HepG2 (cell line): ENCODE data around the gene ACP5. TPM values are rescaled to one million over a fixed set of nuclear protein-coding genes. Genes with fewer than 3 reads are reported as not detected.

Source experiments
- EEA1 ChIP-seq: sonication (generic); formaldehyde crosslinking; IDR thresholded peaks from 2 replicates; pipeline ENCODE4 v1.5.1; 2020; ENCODE audit warnings: mild to moderate bottlenecking, missing genetic modification reagents, borderline replicate concordance
- ERF ChIP-seq: IDR thresholded peaks from 2 replicates; pipeline ENCODE4 v1.6.1; 2018; ENCODE audit warnings: missing biosample characterization, missing genetic modification reagents
- IRF9 ChIP-seq: sonication (generic); formaldehyde crosslinking; IDR thresholded peaks from 2 replicates; pipeline ENCODE4 v1.8.0; 2022; ENCODE audit warnings: missing genetic modification reagents, mild to moderate bottlenecking, borderline replicate concordance
- KDM2A ChIP-seq: sonication (generic); formaldehyde crosslinking; IDR thresholded peaks from 2 replicates; pipeline ENCODE4 v1.4.0; 2020; ENCODE audit warnings: low read depth, missing genetic modification reagents, borderline replicate concordance
- KDM5B ChIP-seq: sonication (generic); formaldehyde crosslinking; IDR thresholded peaks from 2 replicates; pipeline ENCODE4 v1.4.0; 2020; ENCODE audit warnings: missing genetic modification reagents, mild to moderate bottlenecking, borderline replicate concordance
- MXD3 ChIP-seq: IDR thresholded peaks from 2 replicates; pipeline ENCODE4 v1.6.1; 2016; ENCODE audit warnings: mild to moderate bottlenecking, missing biosample characterization, missing genetic modification reagents
- PHF20 ChIP-seq: sonication (generic); formaldehyde crosslinking; IDR thresholded peaks from 2 replicates; pipeline ENCODE4 v1.5.0; 2020; ENCODE audit warnings: mild to moderate bottlenecking, missing genetic modification reagents
- RFX3 ChIP-seq: IDR thresholded peaks from 2 replicates; pipeline ENCODE4 v1.6.1; 2016; ENCODE audit warnings: missing biosample characterization, missing genetic modification reagents
- SP1 ChIP-seq, 2 experiments: fragments of 450-650 bp in 1 of 2; sonication (generic) in 1 of 2; formaldehyde crosslinking in 1 of 2; IDR thresholded peaks; 2 replicates each; pipeline versions ENCODE4 v1.4.0 to v1.6.1; 2016 to 2020; ENCODE audit warnings: missing genetic modification reagents in 1 of 2
- TAF15 ChIP-seq: fragments of 200-400 bp; formaldehyde crosslinking; IDR thresholded peaks from one replicate; pipeline ENCODE4 v1.6.1; 2018; ENCODE audit warnings: mild to moderate bottlenecking, low read depth, low read length; ENCODE audit not compliant: poor library complexity, severe bottlenecking
- TEAD3 ChIP-seq: optimal IDR thresholded peaks from 2 replicates; pipeline ENCODE3; 2016; ENCODE audit warnings: borderline replicate concordance
- ZBTB21 ChIP-seq: sonication (generic); formaldehyde crosslinking; IDR thresholded peaks from 2 replicates; pipeline ENCODE4 v1.4.0; 2020; ENCODE audit warnings: missing genetic modification reagents
- ZBTB26 ChIP-seq: IDR thresholded peaks from 2 replicates; pipeline ENCODE4 v1.6.1; 2016; ENCODE audit warnings: missing compliant biosample characterization, missing genetic modification reagents, borderline replicate concordance
- ZBTB43 ChIP-seq: sonication (generic); formaldehyde crosslinking; conservative IDR thresholded peaks from 2 replicates; pipeline ENCODE4 v1.4.0; 2020; ENCODE audit warnings: missing genetic modification reagents
- ZMYM4 ChIP-seq: sonication (generic); formaldehyde crosslinking; IDR thresholded peaks from 2 replicates; pipeline ENCODE4 v1.8.1; 2023; ENCODE audit warnings: mild to moderate bottlenecking, missing genetic modification reagents
- ZNF34 ChIP-seq: sonication (generic); formaldehyde crosslinking; IDR thresholded peaks from 2 replicates; pipeline ENCODE4 v1.4.0; 2020; ENCODE audit warnings: mild to moderate bottlenecking, missing genetic modification reagents, borderline replicate concordance
- ZNF562 ChIP-seq: sonication (generic); formaldehyde crosslinking; IDR thresholded peaks from 2 replicates; pipeline ENCODE4 v1.8.0; 2022; ENCODE audit warnings: missing genetic modification reagents, borderline replicate concordance
- ZNF687 ChIP-seq: sonication (generic); formaldehyde crosslinking; IDR thresholded peaks from 2 replicates; pipeline ENCODE4 v1.5.1; 2020; ENCODE audit warnings: mild to moderate bottlenecking, missing genetic modification reagents, moderate library complexity
- ZNF777 ChIP-seq: sonication (generic); formaldehyde crosslinking; IDR thresholded peaks from 2 replicates; pipeline ENCODE4 v1.4.0; 2020; ENCODE audit warnings: missing genetic modification reagents
- ZSCAN29 ChIP-seq: sonication (generic); formaldehyde crosslinking; conservative IDR thresholded peaks from 2 replicates; pipeline ENCODE4 v1.4.0; 2020; ENCODE audit warnings: mild to moderate bottlenecking, missing genetic modification reagents
- polyA plus RNA-seq, 8 experiments: library from polyadenylated mRNA; depleted of rRNA in 3 of 8; stranded (reverse) in 7 of 8; unstranded in 1 of 8; fragments of >200 nt; fragmentation: Illumina TruSeq in 4 of 8; extraction: Trizol in 4 of 8; gene quantifications; 2 replicates each; pipeline versions ENCODE4 v1.2.1 to v1.2.3, GENCODE V29; 2011 to 2016; ENCODE audit warnings: low read depth in 4 of 8, missing spikeins in 1 of 8, mixed read lengths in 1 of 8; ENCODE audit not compliant: insufficient read depth in 1 of 8
- total RNA-seq, 5 experiments: library from RNA; depleted of rRNA; stranded (reverse); fragments of >200 nt; fragmentation: Illumina TruSeq; extraction: Trizol; gene quantifications; 2 replicates each; pipeline ENCODE4 v1.2.3, GENCODE V29; 2016; ENCODE audit warnings: low read depth in 1 of 5

ACP5 gene
- total and polyA plus RNA-seq, 2 of the 13 experiments (the other 11 are each of a cell fraction or from before 2014, with no cell fraction given), result 1.3 to 6.7 TPM

GRCh38 chr19:11577451-11578257 is at the start of gene ACP5 (continued):
- TF ChIP-seq KDM5B (CRISPR knock-in tag) (peak; percentile 26; the same call in 1 of the 2 replicates), ZBTB43 (CRISPR knock-in tag) (0 out of 2 replicates have a peak, but pooled peaks have one; percentile 34), PHF20 (CRISPR knock-in tag) (0 out of 2 replicates have a peak, but pooled peaks have one; percentile 24), TAF15 (no peak), ZNF687 (CRISPR knock-in tag) (peak; percentile 59), ZBTB26 (CRISPR knock-in tag) (no peak), SP1 (IDR thresholded peaks at IDR 0.05) (no peak), SP1 (CRISPR knock-in tag; IDR thresholded peaks at IDR 0.05) (no peak), EEA1 (CRISPR knock-in tag) (no peak), RFX3 (CRISPR knock-in tag) (no peak), ZMYM4 (CRISPR knock-in tag) (no peak; the same call in 1 of the 2 replicates), KDM2A (CRISPR knock-in tag) (no peak), ZSCAN29 (CRISPR knock-in tag) (no peak), ZBTB21 (CRISPR knock-in tag) (no peak), ZNF562 (CRISPR knock-in tag) (no peak), IRF9 (CRISPR knock-in tag) (no peak), MXD3 (CRISPR knock-in tag) (no peak), ERF (no peak), ZNF777 (no peak), ZNF34 (CRISPR knock-in tag) (no peak), TEAD3 (peak; percentile 4)
